ENCODE measurements around the gene KIF7.

- no peak for TF ChIP-seq EZH2 (IDR thresholded peaks at IDR 0.05; ENCODE audit: borderline replicate concordance, low read depth, low read length, severe bottlenecking)
- no peak for TF ChIP-seq CTCF (IDR thresholded peaks at IDR 0.05; ENCODE audit: borderline replicate concordance, extremely low read depth, low read length, poor library complexity, severe bottlenecking)
These were observed 12.4 kb upstream of the KIF7 start for GRCh38 chr15:89667706-89667960.

Data from DND-41 (cell line).